HFF-Myc (cell line): ENCODE data around the gene PLEKHA8.

ENCODE experiments used
- DNase-seq: peaks from one replicate; pipeline ENCODE4 v3.0.0-alpha.2; 2011; ENCODE audit warnings: low read depth; ENCODE audit errors: extremely low read depth
- H3K4me3 ChIP-seq: replicated peaks from 2 replicates; pipeline ENCODE4 v1.5.1; 2011; ENCODE audit warnings: low read depth, mild to moderate bottlenecking, control low read depth, low read length
- TF ChIP-seq, protein P1 (sequence below): IDR thresholded peaks from 2 replicates; pipeline ENCODE4 v1.5.1; 2012; ENCODE audit warnings: mild to moderate bottlenecking, low read depth, low read length, control low read depth; ENCODE audit errors: missing control alignments

PLEKHA8 gene

DNA sequence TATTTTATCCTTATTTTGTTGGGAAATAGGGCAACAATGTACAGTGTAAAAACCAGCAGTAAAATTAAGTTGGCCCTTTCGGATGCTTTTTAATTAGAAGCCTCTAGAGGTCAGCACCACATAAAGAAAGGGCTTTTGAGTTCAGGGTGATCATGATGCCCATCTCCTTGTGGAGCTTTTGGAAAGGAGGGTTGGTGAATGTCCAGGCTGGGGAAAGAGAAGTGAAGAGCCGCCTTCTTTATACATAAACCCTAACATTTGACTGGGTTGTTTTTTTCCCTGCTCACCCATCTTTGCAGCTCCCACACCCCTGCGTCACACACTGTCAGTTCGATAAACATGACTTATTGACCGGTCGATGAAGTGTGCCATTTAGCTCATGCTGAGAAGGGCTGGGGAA is 136.4 kb downstream of the PLEKHA8 start:
- no peak overlapping the region for H3K4me3 ChIP-seq
- TF ChIP-seq, protein P1, sequence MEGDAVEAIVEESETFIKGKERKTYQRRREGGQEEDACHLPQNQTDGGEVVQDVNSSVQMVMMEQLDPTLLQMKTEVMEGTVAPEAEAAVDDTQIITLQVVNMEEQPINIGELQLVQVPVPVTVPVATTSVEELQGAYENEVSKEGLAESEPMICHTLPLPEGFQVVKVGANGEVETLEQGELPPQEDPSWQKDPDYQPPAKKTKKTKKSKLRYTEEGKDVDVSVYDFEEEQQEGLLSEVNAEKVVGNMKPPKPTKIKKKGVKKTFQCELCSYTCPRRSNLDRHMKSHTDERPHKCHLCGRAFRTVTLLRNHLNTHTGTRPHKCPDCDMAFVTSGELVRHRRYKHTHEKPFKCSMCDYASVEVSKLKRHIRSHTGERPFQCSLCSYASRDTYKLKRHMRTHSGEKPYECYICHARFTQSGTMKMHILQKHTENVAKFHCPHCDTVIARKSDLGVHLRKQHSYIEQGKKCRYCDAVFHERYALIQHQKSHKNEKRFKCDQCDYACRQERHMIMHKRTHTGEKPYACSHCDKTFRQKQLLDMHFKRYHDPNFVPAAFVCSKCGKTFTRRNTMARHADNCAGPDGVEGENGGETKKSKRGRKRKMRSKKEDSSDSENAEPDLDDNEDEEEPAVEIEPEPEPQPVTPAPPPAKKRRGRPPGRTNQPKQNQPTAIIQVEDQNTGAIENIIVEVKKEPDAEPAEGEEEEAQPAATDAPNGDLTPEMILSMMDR: peak; percentile 44
- DNase-seq: no peak

DNA sequence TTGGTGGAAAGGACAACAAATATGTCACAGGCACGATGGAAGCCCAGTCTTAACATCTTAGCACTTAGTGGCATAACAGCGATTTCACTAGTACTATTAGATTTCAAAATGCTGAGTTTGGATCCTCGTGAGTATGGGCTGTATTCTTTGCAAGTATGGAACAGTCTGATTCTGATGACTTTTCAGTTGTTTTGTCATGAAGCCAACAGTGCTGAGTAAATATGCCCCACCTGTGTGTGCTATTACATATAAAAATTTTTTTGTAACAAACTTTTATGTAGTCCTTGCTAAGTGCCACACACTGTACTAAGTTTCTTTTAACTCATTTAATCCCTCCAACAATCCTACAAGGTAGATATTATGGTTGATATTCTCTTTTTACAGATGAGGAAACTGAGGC is 137.4 kb downstream of the PLEKHA8 start:
- TF ChIP-seq, protein P1: no peak
- H3K4me3 ChIP-seq: no peak overlapping the region
- no peak for DNase-seq

DNA sequence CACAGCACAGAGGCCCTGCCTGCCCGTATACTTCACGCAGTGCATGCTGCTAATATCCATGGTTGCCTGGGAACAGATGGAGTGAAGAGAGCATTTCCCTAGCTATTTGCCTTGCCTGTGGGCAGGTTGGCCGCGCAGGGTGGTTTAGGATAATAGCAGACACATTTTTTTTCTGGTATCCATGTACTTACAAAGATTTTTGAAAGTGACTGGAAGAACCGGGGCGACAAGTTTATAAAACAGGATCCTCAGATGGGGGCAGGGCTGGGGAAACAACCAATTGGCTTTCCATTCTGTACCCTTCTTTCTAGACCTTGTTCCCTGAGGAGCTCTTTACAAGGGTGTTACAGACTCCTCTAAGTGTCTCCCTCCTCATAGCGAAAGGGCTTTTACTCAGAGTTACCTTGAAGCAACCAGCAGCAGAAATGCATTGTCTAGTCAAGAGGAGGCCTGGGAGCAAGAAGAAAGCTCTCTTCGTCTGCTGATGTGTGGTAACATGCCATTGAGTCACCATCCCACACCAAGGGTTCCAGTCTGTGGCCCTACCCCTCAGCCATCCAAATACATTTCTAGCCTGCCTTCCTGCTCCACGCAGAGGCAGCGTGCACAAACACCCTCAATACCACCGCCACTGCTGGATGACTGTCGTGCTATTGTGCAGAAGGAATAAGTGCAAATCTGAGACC is 138.1 kb downstream of the PLEKHA8 start:
- DNase-seq: no peak
- H3K4me3 ChIP-seq: no peak overlapping the region
- TF ChIP-seq, protein P1: no peak

DNA sequence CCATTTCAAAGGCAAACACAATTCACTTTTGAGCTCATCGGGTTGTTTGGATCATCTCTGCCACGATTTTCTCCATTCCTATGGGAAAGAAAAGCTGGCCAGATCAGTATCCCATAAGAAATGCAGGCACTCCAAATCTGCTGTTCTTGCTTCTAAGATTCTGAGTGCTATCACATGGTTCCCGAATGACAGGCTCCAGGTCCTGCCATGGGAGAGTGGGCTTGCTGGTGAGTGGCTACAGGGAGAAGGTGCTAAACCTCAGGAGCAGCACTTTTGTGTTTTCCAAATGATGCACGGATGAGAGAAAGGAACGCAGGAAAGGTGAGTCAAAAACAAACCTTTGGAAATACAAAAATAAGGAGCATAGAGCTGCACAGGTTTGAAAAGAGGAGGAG is 138.6 kb downstream of the PLEKHA8 start:
- DNase-seq: no peak
- TF ChIP-seq, protein P1: no peak
- H3K4me3 ChIP-seq: no peak overlapping the region

DNA sequence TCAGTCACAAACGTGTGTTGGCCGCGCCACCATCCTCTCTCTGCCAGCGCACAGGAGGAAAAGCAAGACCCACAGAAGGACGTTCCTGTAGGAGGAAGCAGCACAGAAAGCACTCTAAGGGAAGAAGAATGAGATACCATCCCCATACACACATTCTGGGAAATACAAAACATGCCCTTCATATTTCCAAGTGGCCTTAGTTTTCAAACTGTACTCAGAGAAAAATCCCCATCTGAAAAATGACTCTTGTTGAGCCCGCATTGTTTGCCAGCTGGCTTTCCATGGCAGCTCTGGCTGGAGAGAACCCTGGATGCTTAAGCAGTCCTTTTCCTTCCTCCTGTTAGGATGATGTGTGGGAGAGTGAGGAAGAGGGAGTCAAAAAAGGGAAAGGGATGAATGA is 139.7 kb downstream of the PLEKHA8 start:
- H3K4me3 ChIP-seq: no peak overlapping the region
- TF ChIP-seq, protein P1: no peak
- no peak for DNase-seq

DNA sequence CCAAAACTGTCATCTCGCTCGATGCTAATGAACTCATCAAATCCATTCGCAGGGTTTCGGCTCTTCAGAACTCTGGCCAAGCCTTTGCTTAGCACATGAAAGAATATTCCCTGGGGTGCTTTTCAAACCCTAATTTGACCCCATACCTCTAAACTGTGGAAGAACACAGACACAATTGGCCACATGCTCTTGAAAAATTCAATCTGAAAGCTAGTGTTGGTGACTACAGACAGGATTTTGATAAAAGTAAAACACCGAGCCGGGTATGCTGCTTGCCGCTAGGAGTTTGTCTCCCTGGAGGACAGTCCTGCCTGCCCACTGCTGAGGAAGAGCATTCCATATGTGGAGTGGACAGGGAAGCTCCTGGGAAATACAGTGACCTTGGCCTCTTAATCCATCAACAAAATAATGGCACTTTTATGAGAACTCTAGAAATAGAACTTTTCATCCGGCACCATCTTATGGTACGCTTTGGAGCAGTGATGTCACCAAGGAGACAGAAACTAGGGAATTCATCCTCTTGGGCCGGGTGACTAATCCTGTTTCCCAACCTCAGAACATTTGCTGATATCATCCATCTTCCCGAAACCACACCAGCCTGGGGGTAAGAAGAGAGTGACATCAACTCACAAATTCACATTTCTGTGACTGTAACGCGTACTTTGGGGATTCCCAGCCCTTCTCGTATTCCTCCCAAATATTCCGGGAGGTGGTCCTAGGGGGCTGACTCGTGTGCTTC is 140.8 kb downstream of the PLEKHA8 start:
- no peak overlapping the region for H3K4me3 ChIP-seq
- TF ChIP-seq, protein P1: no peak
- peak; percentile 66 for DNase-seq
